Activated effector memory CD4-positive, alpha-beta T cell treated with anti-CD3 and anti-CD28 coated beads, Interleukin-2, amount 50 U/mL, for 16 hours (primary cell): Measurements from ENCODE around the gene CSTB.

Source experiments
- DNase-seq: peaks from one replicate; pipeline ENCODE4 v3.0.0-alpha.2; 2020

The CSTB gene

DNA sequence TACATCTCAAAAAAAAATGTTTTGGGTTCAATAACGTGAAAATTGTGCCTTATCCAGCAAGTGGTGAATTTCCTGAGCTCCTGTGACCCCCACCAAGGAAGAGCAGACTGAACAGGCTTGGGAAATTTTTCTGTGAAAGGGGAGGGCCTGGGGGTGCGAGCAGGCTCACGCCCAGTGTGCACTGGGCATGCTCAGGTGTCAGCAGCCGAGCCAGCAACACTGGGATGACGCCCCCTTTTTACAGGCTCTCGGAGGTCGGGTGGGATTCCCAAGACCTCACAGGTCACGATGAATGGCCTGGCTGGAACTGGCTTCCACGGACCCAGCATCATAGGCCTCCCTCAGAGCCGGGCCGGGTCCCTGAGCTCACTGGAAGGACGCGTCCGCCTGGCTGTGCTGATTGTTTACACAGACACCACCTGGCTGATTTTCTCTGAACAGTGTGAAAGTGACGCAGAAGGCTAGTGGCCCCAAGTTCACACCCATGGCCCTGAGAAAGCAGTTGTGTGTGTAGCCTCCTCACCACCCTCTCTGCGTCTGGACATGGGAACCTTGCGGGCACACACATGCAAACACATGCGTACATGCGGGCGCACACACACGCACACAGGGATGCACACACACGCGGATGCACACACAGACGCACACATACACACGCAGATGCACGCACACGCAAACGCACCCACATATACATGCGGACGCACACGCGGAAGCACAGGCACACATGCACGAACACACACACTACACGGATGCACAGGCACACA, 9.2 kb downstream of the CSTB start:
- no peak for DNase-seq

DNA sequence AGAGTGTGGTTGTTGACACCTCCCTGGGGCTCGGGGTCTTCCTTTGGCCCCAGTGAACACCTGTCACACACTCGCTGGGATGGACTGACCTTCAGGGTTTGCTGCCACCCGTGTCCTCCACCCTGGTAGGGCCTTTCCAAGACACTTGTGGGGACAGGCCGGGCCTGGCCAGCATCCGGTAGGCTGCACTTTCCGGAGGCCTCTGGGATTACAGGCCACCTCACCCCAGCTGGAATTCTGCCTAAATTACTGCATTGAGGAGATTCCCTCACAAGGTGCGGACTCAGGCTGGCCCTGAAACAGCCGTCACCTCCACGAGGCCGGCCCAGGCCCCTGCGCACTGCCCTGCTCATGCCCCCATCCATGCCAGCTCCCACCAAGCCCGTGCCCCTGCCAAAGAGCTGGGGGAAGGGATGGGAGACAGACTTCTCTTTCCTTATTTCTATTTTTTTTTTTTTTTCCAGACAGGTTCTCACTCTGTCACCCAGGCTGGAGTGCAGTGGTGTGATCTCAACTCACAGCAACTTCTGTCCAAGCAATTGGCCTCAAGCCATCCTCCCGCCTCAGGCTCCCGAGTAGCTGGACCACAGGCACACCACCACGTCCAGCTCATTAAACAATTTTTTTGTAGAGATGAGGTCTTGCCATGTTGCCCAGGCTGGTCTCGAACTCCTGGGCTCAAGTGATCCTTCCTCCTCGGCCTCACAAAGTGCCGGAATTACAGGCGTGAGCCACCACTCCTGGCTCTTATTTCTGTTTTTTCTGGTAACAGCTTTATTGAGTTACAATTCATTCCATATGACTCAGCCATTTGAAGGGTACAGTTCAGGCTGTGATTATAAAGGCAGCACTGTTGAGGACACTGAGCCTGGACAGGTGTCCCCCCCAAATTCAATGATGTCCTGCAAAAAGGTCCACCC, 11.3 kb downstream of the CSTB start:
- DNase-seq = no peak

DNA sequence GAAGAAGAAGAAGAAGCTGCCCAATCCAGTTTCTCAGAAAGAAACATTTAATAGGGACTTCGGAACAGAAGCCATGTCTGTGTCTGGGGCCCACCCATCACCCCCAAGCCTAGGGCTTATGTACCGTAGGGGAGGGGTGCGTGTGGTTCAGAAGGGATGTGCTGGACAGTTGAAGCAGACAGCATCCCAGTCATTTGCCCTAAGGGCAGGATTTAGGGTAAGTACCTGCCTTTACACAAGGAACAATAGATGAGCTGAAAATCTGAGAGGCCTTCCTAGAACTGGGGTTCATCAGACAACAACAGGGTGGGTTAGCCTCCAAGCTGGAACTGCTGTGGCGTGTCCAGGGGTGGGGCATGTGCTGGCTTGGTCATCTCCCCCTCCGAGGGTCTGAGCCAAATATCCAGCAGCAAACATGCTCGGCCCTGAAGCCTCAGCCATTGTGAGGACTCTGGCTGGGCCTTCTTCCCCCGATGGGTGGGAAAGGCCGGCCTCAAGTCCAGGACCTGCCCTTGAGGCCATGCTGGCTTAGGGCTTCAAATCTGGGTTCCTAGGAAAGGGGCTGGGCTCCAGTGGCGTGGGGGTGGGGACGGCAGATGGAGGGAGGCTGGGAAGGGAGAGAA, 12.1 kb downstream of the CSTB start:
- DNase-seq = no peak

DNA sequence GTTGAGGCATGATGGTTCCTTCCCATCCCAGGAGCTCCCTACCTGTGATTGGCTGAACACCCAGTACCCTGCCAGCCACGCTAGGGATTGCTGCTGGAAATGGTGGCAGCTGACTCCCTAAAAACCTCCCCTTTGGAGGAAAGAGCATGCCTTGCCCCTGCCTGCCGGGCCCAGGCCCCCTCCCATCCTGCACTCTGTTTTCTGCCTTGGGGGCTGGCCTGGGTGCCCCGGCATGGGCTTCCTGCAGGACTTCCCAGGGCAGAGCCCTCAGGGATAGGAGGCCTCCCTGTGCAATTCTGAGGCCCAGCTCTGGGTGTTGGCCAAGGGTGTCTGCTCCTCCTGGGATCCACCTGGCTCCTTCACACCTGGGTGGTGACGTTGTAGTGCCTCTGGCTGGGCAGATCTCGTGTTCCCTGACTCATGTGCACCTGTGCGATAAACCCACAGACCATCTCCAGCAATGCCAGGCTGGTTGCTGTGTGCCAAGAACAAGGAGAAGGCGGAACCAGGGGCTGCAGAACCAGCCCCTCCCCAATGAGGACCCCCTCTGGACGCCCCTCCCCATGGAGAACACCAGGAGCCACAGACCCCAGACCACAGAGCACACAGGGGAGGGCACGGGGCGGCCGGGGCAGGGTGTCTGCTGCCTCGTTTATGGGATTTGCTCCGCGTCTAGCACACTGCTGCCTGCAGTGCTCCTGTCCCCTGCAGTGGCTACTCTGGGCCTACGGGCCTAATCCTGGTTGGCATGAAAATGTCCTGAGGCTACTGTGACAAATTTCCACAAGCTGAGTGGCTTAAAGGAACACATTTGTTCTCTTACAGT, 13.6 kb downstream of the CSTB start:
- no peak for DNase-seq

DNA sequence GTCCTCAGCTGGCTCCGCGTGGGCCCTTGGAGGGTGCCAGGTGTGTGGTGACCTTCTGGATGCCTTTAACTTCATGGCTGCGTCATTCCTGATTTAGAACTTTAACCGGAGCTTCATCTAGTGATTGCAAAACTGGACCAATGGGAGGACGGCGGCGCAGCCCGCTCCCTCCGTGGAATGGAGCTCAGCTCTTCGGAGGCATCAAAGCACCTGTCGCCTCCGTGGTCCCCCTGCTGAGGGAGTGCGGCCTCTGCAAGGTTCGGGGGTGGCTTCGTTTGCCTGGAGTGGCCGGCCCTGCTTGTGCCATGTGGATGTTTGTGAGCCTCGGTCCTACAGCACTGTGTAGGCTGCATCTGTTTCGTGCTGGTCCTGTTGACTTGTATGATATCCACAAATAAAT, 14.2 kb downstream of the CSTB start:
- no peak for DNase-seq

DNA sequence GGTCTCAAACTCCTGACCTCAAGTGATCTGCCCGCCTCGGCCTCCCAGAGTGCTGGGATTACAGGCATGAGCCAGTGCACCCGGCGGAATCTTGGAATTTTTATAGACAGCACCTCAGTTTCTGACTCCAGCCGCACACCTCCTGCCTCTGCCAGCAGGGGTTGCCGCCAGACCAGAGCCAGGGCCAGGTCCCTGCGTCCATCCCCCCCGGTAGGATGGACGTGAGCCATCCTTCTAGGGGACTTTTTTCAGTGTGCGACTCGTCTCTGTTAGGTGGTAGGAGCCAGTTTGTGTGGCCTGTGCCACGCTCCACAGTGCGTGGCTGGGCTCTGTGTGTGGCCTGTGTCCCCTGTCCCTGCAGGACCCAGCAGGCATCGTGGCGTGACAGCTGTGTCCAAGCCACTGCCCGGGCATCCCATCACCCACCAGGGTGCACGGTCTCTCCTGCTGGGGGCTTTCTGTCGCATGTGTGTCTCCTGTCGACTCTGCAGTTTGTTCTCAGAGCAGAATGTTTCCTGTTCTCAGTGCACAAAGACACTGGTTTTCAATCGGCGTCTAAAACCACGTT, 15.6 kb downstream of the CSTB start:
- DNase-seq = no peak

DNA sequence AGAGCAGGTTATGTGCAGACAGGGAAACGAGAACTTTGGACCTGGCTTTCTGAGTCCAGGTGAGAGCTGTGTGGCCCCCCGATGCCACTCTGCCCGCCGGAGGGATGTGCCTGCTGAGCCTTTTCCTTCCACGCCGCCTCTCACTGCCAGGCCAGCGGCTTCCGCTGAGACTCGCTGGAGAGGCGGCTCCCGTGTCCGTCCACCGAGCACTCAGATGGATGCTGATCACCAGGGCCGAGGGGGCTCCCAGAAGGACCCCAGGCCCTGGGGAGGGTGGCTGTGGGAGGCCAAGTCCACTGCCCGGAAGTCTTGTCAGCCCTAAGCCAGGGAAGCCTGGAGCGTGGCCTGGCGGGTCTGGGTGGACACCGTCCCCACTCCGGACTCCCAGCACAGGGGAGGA, 16.5 kb downstream of the CSTB start:
- no peak for DNase-seq

DNA sequence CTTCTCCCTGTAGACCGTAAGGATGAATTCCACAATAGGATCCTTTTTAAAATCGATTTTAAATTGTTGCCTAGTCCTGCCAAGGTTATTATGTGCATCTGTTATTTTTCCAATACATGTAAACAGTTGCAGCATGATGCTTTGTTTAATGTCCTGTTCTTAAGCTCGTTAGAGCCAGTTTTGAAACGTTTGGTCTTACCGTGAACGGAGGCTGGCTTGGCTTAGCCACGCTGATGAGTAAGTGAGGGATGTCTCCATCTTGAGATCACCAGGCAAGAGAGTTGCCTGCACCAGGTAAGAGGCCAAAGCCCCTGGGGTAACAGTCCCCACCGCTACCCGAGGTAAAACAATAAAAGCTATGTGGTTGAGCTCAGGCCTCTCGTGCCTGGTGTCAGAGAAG, 17.3 kb downstream of the CSTB start:
- DNase-seq = no peak

DNA sequence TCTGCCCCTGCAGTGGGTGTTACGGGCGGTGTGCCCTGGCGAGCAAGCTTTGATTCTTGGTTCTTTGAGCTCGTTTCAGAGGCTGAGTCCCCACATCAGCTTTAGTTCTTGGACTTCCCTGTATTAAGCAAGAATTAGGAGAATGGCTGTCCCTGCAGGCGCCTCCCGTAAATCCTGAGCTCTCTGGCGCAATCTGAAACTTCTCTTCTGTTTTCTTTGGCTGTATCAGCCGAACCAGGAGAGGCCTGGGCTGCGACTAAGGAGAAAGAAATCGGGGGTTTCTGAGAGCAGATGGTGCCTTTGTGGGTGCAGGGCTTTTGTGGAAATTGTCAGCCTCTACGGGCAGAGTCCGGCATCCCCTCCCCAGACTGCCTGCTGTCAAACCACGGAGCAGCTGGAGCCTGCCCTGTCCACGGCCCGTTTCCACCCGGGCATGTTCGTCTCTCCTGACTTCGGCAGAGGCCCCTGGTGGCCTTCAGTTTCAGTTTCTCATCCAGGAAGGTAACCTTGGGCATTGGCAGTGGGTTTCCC, 17.9 kb downstream of the CSTB start:
- no peak for DNase-seq

DNA sequence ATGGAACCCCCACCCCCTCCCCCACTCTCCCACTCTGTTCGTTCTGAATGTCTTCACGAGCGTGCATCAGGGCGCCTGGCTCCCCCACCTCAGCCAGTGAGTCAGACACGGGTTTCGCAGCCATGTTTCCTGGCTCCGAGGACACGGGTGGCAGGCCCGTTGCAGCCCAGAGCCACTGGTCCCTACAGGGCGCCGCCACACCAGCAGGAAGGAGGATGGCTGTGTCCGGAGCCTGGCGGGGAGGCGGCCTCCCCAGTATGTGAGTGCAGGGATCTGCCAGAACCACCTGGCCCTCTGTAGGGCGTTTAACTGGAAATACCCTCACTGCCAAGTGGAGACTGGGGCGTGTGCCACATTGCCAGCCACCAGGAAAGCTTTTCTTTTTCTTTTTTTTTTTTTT, 18.5 kb downstream of the CSTB start:
- DNase-seq = no peak

DNA sequence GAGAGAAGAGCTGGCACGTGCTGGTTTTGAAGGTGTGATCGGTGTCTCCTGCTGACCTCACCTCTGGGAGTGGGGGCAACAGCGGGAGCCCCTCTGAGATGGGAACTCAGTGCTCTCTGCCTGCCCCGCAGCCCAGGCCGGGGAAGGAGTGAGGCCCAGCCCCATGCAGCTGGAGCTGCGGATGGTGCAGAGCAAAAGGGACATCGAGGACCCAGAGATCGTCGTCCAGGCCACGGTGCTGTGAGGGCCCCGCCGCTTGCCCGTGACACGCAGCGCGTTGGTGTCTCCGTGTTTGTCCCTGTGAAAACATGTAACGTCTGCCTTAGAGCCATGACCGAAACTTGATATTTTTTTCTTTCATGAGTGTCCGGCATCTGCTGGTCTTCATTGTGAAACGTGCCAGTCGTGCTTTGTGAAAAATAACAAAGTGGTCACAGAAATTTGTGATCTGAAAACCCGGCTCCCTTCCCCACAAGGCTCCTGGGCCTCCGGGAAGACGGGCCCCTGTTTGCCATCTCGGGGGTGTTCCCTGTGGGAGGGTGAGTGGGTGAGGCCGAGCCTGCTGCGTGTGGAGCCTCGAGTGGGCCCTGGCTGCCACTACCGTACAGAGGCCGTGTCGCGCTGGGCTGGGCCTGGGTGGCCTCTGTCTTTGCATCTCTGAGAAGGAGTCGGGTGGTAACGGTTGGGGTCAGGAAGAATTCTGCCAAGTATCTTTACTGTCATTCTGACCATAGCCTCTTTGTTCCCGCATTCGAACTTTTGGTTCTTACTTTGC, 20.1 kb downstream of the CSTB start:
- DNase-seq = no peak

DNA sequence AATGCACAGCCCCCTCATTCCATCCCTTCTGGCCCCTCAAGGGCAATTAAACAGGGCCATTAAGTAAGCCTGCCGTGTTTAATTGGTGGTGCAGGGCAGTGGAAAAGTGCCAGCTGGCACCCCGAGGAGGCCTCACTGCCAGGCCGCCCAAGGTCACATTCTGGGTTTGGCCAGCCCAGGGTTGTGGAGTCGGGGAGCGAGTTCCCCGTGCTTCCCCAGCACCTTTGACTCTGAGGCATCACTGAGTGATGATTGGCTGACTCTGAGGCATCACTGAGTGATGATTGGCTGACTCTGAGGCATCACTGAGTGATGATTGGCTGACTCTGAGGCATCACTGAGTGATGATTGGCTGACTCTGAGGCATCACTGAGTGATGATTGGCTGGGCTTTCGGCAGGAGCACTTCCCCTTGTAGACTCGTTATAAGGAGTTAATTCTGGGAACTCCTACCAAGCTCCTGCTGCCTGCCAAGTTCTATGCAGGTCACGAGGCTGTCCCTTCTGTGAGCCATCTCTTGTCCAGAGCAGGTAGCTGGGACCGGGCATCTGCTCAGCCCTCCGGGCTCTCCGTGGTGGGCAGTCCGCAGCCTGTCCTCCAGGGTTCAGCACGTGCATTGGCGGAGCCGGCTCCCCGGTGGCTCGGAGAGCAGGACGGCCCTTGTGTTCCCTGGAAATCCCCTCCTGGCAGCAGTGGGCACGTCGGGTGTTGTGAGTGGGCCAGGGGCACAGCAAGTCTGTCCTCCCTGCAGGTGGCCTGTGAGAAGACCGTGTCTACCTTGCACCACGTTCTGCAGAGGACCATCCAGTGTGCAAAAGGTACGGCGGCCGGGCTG, 20.9 kb downstream of the CSTB start:
- DNase-seq = no peak

DNA sequence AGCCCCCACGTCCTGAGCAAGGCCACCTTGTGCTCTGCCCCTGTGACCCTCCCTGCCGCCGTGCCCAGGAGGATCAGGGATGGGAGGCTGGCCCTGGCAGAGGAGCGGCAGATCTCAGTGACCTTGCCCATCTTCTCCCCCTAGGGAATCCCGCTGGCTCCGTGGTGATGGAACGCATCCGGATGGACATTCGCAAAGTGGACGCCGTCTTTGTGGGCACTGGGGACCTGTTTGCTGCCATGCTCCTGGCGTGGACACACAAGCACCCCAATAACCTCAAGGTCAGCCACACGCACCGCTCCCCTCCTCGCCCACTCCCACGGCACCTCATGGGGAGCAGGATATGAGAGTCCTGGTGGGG, 22.7 kb downstream of the CSTB start:
- no peak for DNase-seq

DNA sequence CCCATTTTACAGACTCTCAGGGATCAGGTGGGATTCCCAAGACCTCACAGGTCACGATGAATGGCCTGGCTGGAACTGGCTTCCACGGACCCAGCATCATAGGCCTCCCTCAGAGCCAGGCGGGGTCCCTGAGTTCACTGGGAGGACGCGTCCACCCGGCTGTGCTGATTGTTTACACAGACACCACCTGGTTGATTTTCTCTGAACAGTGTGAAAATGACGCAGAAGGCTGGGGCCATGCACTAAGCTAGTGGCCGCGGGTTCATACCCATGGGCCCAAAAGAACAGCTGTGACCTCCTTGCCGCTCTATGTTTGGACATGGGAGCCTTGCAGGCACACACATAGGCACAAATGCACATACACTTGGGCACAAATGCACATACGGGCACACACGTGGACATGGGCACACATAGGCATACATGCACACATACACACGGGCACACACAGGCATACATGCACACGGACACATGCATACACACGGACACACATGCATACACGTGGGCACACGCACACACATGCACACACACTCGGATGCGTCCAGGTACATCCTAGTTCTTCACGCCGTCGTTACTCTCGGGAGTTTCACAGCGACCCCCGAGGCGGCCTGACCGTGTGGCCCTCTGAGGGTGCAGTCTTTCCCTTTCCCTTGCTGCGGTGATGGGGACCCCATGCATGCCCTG, 23.2 kb downstream of the CSTB start:
- no peak for DNase-seq

DNA sequence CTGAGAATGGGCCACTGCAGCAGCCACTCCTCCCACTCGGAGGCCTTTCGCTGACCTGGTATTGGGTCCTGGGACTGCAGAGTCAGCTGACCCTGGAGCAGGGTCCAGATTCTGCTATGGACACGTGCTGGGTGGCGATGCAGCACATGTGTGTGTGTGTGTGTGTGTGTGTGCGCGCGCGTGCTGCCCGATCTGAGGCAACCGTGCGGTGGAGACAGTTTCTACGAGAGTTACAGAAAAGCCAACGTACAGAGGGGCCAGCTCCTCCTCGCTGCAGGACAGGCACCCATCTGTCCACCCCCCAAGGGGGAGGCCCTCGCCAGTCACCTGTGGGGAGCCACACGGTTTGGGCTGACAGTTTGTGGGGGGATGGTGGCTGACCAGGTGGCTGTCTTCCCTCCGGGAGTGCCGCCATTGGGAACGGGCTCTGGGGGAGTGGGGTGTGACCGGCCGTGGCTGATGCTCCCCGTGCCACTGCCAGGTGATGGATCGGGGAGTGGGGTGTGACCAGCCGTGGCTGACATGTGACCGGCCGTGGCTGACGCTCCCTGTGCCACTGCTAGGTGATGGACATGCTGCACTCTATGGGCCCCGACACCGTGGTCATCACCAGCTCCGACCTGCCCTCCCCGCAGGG, 24.0 kb downstream of the CSTB start:
- no peak for DNase-seq

DNA sequence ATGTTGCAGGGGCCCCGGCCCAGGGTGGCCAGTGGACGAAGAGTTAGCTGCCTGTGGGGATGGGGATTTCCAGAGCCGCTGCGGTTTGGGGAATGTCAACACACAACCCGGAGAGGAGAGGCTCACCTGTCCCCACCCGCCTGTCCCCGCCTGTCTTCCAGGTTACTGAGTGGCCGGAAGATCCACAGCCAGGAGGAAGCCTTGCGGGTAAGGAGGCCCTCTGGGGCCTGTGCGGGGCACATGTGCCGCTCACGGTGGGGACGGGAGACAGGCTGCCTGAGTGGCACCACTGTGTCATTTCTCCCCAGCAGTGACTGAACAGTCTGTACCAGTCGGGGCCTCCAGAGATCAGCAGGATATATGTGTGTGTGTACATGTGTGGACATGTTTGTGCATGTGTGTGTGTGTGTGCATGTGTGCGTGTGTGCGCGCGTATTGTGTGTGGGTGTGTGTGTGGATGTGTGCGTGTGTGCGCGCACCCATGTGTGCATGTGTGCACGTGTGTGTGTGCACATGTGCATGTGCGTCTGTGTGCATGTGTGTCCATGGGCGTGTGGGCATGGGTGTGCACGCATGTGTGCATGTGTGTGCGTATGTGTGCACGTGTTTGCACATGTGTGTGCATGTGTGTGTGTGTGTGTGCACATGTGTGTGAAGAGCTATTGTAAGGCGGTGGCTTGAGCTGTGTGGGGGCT, 25.6 kb downstream of the CSTB start:
- no peak for DNase-seq

DNA sequence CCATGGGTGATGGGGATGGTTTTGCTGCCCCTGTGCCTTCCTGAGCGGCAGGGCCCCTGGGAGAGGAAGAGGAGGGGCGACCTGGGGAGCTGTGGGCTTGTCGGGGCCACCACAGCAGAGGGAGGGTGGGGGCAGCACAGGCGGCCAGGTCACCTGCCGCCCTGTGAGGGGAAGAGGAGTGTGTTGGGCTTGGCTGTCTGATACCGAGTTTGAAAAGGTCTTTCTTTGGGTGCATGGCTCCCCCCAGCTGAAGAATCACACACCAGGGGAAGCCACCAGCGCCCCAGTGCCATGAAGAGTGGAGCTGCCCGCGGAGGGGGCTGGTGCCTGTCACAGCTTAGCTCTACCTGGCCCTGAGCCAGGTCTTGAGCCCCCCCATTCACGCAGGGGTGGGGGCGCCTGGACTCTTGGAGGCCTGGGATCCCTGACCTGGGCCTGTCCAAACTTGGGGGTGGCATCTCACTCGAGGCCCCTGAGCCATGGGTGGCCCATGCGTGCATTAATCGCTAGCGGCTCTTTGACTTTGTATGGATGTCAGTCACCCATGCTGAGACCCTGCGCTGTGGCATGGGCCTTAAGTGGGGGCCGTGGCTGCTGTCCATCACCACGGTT, 26.4 kb downstream of the CSTB start:
- DNase-seq = no peak

DNA sequence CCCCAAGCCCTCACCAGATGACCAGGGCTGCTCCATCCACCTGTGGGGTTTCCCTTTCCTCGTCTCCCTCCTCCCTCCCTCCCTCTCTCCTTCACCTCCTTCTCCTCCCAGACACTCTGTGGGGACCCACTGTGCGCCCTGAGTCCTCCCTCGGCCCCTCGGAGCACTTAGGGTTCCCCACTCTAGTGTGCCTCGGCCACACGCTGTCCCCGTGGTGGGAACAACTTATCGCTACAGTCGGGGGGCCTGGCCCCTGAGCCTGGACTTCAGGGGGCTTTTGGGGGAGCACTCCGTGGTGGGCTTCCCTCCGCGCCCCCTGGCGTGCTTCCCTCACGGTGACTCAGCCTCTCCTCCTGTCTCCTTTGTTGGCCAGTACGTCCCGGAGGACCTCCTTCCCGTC, 27.5 kb downstream of the CSTB start:
- no peak for DNase-seq
